ENCODE results near the gene STOML2.
"Not testable (repeated sequence)": the region's sequence is repeated elsewhere in the genome, so short reads cannot be mapped to it uniquely, and the experiment has no call there.

- TF ChIP-seq, protein P1, sequence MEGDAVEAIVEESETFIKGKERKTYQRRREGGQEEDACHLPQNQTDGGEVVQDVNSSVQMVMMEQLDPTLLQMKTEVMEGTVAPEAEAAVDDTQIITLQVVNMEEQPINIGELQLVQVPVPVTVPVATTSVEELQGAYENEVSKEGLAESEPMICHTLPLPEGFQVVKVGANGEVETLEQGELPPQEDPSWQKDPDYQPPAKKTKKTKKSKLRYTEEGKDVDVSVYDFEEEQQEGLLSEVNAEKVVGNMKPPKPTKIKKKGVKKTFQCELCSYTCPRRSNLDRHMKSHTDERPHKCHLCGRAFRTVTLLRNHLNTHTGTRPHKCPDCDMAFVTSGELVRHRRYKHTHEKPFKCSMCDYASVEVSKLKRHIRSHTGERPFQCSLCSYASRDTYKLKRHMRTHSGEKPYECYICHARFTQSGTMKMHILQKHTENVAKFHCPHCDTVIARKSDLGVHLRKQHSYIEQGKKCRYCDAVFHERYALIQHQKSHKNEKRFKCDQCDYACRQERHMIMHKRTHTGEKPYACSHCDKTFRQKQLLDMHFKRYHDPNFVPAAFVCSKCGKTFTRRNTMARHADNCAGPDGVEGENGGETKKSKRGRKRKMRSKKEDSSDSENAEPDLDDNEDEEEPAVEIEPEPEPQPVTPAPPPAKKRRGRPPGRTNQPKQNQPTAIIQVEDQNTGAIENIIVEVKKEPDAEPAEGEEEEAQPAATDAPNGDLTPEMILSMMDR (IDR thresholded peaks at IDR 0.05; ENCODE audit: insufficient read depth, low read depth, low read length), result not testable (repeated sequence)
- not testable (repeated sequence) for TF ChIP-seq EZH2 (IDR thresholded peaks at IDR 0.05; ENCODE audit: insufficient read depth, low read length)
Measured at GRCh38 chr9:35147941-35148563, 45.1 kb upstream of the STOML2 start.
